AG20443 (cell line): Measurements from ENCODE around the gene LHFPL2.

Source experiments
- DNase-seq: peaks from one replicate; pipeline ENCODE4 v3.0.0; 2012; ENCODE audit warnings: low spot score, mixed read lengths

The LHFPL2 gene

DNA sequence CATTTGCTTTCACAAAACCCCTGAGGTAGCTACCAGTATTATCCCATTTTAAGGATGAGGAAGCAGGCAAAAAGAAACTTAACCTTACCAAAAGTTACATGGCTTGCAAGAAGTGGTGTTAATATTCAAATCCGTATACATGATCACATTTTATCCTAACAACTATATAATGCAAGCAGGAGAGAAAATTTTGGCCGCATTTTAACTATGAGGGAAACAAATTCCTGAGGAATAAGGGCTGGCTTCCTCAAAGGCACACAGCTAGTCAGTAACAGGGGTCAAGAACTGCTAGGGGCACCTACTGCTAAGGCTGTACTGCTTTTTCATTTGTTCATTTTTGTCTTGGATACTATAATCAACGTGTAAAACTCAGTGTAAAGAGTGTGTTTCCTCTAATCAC lies 81.0 kb downstream of the LHFPL2 start:
- DNase-seq, result no peak

DNA sequence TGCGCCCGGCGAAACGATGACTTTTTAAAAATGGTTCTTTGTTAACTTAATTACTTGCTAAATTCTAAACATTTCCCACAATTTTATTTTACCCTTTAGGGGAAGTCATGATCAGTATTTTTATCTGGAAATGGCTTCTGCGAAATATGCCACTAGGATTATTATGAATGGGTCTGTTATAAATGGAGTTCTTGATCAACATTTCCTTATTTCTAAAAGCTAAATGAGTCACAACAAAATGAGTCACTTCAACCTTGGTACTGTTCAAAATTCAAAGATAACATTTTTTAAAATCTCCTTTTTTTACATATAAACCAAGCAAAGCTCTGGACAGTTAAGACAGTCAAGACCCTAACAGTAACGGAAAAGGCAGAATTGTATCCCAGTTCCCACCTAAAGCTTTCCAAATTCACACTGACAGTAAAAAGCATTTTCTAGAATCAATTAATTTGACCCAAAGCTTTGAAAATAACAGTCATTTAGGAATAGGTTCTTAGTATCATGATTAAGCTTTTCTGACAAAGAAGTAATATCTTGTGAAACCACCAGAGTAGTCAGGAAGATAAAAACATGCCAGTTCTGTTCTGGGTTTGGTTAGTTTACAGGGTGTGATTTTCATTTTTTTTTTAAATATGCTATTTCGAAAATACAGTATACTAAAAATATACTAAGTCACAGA lies 81.7 kb downstream of the LHFPL2 start:
- no peak for DNase-seq

DNA sequence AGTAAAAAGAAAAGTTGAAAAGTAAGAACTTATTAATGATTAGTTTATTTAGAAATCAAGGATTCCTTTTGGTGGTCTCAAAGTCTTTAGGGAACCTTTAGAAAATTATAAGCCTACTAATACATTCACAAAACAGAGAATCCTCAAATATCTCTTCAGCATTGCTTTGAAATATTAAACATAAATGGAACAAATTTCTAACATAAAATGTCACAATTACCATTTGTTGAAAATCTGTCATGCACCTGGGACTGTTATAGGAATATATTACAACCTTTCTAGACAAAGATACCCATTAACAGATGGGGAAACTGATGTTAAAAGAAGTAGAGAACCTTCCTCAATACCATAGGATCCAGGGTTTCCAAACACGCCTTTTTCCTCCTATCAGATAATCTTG lies 83.2 kb downstream of the LHFPL2 start:
- no peak for DNase-seq

DNA sequence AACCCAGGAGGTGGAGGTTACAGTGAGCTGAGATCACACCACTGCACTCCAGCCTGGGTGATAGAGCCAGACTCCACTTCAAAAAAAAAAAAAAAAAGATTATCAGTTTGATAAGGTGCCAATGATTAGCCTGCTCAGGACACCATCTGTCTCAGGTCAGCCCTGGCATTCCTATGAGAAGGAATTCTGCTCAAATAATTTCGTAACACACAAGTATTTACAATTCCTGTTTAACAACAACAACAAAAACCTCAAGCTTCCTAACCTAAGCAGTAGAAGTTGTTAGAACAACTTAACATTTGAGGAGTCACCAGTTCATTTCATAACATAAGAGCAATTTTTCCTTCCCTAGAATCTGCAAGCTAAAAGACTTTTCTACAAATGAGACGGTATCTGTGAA lies 85.0 kb downstream of the LHFPL2 start:
- no peak for DNase-seq

DNA sequence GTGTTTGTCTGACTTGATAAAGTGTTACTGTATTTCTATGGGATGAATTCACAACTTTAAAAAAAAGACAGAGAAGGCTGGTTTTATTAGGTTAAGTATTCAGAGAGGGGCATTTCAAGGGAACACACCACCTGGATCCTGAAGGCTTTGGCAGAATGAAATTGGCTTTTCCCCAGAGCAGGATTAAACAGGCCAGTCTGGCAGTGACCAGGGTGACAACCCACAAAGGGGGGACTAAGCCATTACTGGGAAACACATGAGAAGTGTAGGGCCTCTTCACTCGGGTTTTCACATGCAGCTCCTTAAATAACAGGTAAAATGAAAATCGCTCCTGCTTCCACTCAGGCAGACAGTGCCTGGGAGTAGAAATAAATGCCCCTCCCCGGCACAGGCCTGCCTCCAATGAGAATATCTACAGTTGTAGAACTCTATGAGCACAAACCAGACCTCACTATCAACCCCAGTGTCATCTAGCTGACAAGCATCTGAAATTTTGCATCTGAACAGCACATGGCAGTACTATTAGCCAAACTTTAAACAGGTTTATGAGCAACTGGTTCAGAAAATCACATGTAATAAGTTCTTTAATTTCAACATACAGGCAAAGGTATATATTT lies 85.8 kb downstream of the LHFPL2 start:
- DNase-seq, result no peak

DNA sequence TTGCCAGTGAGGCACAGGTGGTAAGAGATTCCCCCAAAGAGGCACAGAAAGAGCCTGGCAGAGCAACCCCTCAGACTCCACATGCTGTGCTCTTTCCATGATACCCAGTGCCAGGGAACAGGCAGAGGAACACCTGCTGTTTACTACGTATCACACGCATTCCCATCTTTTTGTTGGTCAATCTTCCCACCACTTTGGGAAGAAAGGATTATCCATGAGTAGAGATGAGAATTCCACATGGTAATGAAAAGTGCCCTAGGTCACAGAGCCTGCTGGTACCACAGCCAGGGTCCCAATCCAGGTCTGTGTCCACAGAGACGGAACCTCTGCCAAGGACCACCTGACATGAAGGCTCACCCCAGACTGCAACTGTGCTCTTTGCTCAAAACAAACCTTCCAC lies 86.6 kb downstream of the LHFPL2 start:
- no peak for DNase-seq

DNA sequence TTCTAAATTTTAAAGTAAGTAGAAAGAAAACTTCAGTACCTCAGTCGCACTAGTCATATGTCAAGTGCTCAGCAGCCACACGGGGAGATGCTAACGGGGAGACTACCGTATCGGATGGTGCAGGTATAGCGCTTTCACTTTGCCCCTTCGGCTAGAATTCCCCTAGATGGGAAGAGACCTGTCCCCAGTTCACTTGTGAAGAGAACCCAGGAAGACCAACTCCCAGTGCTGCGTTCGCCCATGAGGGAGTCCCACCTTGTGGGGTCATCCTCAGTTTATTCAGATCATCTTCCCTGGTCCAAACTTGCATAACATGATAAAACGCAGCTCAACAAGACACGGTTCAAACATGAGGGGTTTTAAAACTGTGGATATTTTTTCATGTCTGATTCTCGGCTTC lies 87.3 kb downstream of the LHFPL2 start:
- no peak for DNase-seq

DNA sequence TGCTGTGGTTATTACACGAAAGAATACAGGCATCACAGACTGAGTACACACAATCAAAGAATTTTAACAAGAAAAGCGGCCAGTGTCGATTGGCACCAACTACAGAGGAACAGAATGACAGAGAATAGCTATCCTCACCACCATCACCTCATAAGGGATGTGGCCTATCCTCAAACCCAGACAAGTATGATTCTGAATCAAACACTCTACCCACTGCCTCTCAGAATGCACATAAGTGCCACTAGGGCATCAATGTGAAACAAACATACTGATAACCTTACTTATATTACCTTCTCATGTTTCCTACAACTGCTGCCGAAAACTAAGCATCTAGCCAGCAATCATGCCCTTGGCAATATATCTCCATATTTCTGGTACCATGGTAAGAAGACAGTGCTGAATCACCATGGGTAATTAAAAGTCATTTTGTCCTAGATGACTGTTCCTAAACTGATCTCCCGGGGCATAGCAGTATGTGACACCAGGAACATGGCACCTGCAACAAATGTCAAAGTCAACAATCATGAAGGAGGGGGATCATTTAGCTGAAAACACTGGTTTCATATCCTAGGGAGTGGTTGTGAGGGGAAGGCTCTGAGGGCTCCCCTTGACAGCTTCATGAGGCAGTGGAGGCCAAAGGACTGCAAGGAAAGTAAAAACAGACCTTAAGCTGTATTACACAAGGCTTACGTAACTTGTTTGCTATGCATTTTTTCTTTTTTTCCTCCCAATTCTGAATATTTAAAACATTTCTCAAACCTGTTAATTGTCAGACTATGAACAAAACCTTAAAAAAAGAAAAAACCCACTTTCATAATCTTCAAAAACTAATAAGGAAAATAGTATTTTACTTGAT lies 88.3 kb downstream of the LHFPL2 start:
- DNase-seq, result no peak

DNA sequence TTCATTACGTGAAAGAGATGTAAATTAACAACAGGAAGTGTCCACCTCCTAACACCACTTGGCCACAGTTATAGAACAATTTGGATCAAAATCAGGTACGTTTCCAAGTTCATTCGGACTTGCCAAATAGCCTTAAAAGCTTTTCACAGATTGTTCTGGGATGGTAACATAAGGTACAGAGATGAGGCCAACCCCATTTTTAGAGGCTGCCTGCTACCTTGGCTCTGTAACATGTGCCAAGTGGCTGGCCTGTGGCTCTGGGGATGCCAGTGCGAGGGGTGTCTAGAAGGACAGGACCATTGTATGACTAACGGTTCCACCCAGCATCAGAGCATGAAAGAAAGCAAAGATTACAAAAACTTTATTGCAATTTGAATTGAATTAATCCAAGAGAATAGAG lies 91.0 kb downstream of the LHFPL2 start:
- DNase-seq, result no peak

DNA sequence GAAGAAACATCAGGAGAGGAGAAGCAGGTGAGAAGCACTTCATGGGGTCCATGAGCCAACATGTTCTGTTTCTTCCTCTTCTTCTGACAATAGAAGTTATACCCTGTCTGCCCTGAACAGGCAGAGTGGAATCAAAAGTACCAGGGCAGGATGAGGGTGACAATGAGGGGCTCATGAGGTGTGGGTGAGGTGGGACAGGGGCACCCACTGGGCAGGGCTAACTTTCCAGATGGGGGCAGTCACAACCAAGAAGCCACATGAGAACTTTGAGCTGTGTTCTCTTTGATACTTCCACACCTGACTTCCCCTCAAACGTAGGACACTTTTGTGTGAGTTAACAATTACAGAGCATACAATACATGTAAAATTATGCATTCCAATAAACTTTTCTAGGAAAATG lies 92.7 kb downstream of the LHFPL2 start:
- DNase-seq, result no peak

DNA sequence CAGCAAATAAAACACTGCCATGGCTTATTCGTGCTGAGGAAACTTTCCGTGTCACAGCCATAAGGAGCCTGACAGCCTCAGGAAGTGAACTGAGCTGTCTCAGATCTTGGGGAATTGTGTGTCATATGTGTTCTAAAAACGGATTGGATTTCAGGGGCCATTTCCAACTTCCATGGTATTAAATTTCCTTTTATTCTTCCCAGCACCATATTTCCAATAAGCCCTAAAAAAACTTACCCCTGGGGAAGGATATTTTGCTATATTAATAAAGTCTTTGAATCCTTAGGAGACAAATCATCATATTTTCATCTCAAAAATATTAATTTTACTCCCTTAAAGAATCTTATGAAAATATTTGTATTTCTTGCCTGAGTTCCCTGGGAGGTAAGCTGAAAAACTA lies 93.9 kb downstream of the LHFPL2 start:
- DNase-seq, result no peak

DNA sequence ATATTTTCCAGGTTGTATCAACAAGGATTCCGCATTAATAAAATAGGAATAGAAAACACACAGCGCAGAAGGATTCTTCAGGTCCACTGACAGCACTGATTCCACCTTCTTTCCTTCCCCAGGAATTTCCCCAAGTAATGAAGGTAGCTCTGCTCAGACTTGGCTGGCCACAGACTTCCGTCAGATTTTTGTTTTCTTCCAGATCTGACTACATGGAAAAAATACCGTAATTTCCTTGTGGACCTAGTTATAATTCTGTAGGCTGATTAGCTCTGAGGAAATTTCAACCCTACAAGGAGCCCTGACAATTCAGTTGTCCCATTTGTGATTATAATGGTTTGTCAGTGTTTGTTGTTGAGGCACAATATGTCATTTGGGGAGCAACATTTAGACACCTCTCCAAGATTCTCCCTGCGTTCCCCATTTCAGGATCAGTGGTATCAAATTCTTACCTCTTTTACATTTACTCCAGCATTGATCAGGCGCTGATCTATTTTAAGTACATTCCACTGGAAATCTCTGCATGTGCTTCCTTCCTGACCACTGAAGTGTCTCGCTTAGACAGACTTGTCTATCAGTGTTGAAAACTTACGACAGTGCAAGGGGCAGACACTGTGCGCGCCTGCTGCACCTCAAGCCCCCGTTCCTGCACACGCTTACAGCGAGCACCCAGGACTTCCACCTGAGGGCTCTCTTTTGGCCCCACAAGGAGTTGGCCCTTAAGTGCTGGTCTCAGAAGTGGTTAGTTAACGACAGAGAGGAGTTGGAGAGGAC lies 94.8 kb downstream of the LHFPL2 start:
- no peak for DNase-seq

DNA sequence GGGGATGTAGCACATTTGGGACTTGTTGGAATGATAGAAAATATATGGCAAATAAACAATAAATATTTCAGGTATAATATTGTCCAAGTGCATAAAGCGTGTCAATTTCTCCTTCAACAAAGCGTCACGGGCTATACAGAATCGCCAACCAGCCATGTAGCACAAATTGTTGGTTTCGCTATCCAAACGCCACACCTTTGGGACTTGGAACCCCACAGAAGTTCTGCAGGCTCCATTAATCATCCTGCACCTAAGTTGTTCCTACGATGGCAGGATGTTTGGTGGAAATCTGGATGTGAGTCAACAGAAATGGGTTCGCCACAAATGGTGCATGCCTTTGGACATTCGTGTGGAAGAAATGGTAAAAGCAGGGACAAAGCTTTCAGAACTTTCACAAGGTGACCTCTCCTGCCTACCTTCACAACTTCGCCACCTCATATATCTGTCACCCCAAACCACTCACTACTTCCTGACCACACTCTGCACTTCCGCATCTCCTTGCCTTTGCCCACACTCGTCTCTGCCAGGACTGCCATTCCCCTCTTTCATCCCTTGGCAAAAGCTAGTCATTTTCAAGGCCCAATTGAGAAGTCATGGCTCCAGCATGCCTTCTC lies 95.7 kb downstream of the LHFPL2 start:
- DNase-seq, result no peak

DNA sequence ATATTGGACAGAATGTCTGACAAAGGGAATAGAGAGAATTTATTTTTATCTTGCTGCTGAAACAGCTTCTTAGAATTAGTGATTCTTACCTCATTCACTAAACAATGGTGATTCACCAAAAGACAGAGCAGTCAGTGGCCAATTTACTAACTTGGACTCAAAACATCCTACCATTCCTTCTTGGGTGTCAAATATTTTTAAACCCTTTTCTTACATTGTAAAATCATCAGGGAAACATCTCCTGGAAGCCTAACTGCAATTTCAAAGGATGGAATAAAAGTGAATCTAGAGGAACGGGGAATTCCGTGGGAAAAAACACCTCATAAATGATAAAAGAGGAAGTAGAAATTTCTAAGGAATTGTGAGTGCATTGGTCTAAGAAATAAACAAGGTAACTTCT lies 97.7 kb downstream of the LHFPL2 start:
- DNase-seq, result peak; percentile 55

DNA sequence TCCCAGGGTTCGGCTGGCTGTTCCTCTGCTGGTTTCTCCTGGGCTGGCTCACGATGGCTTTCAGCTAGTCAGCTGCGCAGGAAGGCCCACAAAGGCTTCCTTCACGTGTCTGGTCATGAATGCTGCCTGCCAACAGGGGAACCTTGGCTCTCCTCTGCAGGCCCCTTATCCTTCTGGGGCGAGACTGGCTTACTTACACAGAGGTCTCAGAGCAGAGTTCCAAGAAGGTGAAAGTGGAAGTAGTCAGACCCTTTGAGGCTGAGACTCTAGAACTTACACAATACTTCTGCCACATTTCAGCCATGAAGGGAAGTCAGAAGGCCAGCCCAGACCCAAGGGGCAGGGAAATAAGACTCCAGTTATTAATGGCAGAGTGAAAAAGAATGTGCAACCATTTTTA lies 99.5 kb downstream of the LHFPL2 start:
- no peak for DNase-seq

DNA sequence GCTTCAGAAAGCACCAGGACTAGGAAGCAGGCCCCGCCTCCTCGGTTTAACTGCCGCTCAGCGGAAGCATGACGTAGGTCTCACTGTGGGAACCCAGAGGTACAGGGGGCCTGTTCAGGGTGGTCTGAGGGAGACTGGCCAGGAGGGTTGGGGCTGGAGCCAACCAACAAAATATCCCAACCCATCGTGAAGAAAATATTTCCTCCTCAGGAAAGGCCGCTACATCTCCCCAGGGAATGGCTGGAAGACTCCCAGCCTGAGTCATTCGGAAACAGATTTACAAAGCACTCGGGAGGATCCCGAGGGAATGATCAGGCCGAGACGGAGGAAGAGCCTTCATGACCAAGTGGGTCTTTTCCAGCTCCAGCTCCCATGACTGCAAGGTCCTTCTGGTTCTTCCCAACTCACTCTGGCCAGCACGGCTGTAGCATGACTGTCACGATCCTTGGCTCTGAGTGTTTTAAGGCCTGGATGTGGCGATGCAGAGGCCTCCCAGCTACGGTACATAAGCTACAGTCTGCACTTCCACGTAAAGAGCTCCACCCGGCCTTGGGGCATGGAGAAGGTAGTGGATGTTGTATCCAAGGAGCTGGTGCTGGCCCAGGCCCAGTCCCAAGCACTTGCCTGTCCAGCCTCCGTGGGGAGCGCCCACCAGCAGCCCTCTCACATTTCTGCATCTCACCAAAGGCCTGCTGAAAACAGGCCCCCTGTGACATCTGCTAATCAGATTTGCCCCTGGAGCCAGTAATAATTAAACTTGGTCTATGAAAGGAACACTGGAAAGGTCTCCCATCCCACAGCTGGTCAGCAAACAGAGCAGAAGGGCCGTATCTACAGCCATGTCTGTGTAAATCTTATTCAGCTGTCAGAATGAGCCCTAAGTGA lies 100.6 kb downstream of the LHFPL2 start:
- DNase-seq, result peak; percentile 72

DNA sequence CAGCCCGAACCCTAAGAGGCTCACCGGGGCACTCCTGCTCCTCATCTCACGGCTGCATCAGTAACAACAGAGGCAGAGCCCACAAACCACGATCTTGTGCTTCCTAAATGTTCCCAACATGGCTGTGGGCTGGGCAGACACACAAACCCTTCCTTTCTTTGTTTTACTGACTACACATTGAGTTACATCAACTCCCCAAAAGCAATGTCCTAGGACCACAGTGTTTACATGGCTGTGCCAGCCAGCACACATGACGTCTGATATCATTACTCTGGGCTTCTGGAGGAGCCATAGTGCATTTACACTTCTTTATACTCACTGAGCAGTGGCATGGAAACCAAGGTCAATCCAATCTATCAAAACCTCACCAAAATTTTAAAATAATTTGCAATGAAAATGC lies 101.4 kb downstream of the LHFPL2 start:
- no peak for DNase-seq

DNA sequence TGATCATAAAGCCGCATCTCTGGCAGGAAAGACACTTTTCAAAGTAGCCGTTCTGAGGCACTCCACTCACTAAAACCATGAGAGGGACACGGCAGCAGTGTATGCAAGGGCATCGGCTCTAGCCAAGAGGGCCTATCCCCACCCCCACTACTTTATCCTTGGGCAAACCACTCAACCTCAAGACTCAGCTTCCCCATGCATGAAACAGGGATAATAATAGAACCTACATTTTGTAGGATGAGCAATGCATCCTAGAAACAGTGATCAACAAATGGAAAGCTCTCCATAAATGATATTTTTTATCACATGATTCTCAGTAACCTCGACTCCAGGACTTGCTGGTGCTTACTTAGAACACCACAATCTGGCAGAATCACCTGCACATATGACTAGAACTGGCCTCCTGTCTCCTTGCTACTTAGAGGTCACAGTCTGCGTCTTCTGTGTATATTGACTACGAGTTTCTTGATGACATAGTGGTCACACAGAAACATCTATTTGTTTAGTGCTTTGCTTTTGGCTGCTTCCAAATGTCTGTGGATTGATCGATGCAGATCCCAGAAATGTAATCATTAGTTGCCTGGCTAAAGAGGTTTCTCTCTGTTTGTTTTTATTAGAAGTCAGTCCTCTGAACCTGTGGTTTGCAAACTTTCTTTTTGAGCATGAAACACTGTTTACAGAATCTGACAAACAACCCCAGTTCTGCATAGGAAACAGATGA lies 102.1 kb downstream of the LHFPL2 start:
- no peak for DNase-seq

DNA sequence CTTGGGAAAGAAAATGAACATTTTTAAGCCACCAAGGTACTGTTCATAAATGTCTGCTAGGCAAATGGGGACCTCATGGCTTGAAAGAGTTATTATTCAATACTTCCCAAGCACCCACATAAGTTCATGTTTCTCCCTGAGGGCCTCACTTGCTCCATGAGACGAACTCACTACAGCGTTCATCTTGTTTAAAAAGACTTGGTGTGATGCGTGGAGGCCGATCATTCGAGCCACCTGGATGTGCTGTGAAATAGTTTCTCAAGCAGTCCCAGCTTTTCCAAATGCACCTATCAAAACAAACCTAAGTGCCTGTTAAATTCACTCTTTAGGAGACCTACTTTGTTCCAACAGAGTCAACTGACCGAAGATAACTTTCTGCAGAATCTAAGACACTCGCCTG lies 103.2 kb downstream of the LHFPL2 start:
- no peak for DNase-seq

DNA sequence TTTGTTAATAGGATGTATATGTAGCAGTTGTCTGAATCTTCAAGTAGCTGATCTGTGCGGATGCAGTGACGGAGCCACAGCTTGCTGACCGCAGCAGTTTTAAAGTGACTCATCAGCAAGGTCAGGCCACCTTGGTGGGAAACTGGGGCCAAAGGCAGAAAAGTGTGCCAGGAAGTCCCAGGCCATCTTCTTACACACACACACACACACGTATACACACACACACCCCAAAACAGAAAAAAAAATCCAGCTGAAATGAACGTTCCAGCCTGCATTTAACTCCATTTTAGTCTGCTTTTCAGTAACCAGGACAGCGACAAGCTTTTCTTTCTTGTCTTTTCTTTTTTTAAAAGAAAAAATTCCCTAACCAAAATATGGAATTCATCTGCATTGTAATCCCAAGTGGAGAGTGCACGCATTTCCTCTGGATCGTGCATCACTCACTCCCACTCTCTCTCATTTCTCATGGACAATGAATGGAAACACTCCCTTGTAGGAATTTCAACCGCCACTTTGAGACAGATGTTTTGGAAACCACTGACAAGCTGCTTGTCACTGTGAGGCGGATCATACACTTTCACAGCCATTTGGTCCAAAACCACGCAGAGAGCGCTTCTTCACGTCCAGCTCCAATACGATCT lies 103.9 kb downstream of the LHFPL2 start:
- DNase-seq, result peak; percentile 65
